Adrenal gland (tissue), 5 donors: ENCODE data around the gene DSG4.

Experiments used
- POLR2A ChIP-seq, 2 donors: fragments of 450-650 bp; IDR thresholded peaks; one replicate each; pipeline ENCODE4 v1.6.1; 2017; ENCODE audit warnings: antibody characterized with exemption in 2 of 2, mild to moderate bottlenecking in 2 of 2, moderate library complexity in 1 of 2
- TF ChIP-seq, protein P1 (sequence below), 6 experiments: fragments of 450-650 bp in 4 of 6; fragments of 200-600 bp in 2 of 6; sonication (generic) in 1 of 6; IDR thresholded peaks; 1 replicate in 5 of 6; 2 replicates in 1 of 6; pipeline versions ENCODE4 v1.5.1 to v1.8.0; 2016 to 2021; ENCODE audit warnings: antibody characterized with exemption in 6 of 6, mild to moderate bottlenecking in 2 of 6, moderate library complexity in 1 of 6
- donor health status: DM: no; HTN: no; CAD: no.

DNA sequence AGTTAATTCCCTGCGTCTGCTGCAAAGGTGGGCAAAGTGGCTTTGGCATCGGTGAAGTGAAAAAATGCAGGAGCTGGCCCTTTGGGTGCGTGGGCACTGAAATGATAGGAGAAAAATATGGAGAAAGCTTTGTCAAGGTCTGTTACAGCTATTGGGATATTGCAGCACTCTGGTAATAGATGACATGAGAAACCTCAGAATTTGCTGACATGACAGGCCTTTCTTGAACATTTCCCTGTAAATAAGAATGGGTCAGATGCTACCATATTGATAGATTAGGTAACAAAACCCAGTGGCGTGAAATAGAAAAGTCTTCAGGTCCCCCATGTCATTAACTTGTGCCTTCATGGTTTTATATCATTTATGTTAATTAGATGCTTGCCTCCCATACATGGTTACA is 12.4 kb upstream of the DSG4 start:
- TF ChIP-seq, protein P1, sequence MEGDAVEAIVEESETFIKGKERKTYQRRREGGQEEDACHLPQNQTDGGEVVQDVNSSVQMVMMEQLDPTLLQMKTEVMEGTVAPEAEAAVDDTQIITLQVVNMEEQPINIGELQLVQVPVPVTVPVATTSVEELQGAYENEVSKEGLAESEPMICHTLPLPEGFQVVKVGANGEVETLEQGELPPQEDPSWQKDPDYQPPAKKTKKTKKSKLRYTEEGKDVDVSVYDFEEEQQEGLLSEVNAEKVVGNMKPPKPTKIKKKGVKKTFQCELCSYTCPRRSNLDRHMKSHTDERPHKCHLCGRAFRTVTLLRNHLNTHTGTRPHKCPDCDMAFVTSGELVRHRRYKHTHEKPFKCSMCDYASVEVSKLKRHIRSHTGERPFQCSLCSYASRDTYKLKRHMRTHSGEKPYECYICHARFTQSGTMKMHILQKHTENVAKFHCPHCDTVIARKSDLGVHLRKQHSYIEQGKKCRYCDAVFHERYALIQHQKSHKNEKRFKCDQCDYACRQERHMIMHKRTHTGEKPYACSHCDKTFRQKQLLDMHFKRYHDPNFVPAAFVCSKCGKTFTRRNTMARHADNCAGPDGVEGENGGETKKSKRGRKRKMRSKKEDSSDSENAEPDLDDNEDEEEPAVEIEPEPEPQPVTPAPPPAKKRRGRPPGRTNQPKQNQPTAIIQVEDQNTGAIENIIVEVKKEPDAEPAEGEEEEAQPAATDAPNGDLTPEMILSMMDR (IDR thresholded peaks at IDR 0.05) = no peak
- TF ChIP-seq POLR2A (IDR thresholded peaks at IDR 0.05) = no peak
